Activated CD8-positive, alpha-beta memory T cell treated with anti-CD3 and anti-CD28 coated beads, Interleukin-2, amount 10 ng/mL, durations not matched to agents 7 days and 5 days (primary cell): ENCODE data around the gene F13B. TPM values are rescaled to one million over a fixed set of nuclear protein-coding genes. Genes with fewer than 3 reads are reported as not detected.

Experiments
- total RNA-seq, 2 experiments: library from RNA; stranded (reverse); gene quantifications; one replicate each; pipeline ENCODE4 v1.2.3, GENCODE V29; 2021

The F13B gene
- total RNA-seq, 2 experiments from 2014 or later: not detected

Other genes starting within 250 kb of the F13B start
- not detected for gene CFHR1, start 247.5 kb downstream of the F13B start, total RNA-seq
- not detected for gene CFHR4, start 179.2 kb downstream of the F13B start, total RNA-seq
- gene CFHR2, start 123.5 kb downstream of the F13B start, total RNA-seq: not detected
- not detected for gene CFHR5, start 89.7 kb downstream of the F13B start, total RNA-seq
- gene ASPM, start 79.4 kb upstream of the F13B start, total RNA-seq: 10 to 100 TPM; 73.8 to 91.3 TPM
- 1 to 10 TPM; 5.6 to 6.8 TPM for gene ZBTB41, start 134.0 kb upstream of the F13B start, total RNA-seq
- gene CRB1, start 201.0 kb upstream of the F13B start, total RNA-seq: not detected